ENCODE data around the gene ETNK2.
"Not testable (repeated sequence)": the region's sequence is repeated elsewhere in the genome, so short reads cannot be mapped to it uniquely, and the experiment has no call there.

- TF ChIP-seq CTCF (conservative IDR thresholded peaks at IDR 0.05; ENCODE audit: low read depth, low read length); NFE2L2 (IDR thresholded peaks at IDR 0.05; ENCODE audit: low read depth, low read length); SMC3 (IDR thresholded peaks at IDR 0.05; ENCODE audit: low read depth, low read length): not testable (repeated sequence)
Observed at GRCh38 chr1:204099754-204100153, 52.1 kb downstream of the ETNK2 start.
